Measurements from ENCODE around the gene RAVER1. TPM values are rescaled to one million over a fixed set of nuclear protein-coding genes. Genes with fewer than 3 reads are reported as not detected.
"Not testable (repeated sequence)": the region's sequence is repeated elsewhere in the genome, so short reads cannot be mapped to it uniquely, and the experiment has no call there.

Gene RAVER1
- total RNA-seq, 2 experiments from 2014 or later: 35.7 to 90.7 TPM

GRCh38 chr19:10372690-10373089 lies 39.4 kb upstream of the RAVER1 start:
- H3K4me2 ChIP-seq (ENCODE audit: low read length): no peak overlapping the region
- no TSS peak for BruUV-seq (replicated peaks)
- ChIA-PET CTCF (ENCODE audit: unreplicated experiment) (interaction anchor here (0.6 kb wide), 1 partner anchor 42 kb away, joined by 3 read pairs; no protein-coding TSS in a partner anchor), POLR2A (interaction anchor here (0.6 to 1.5 kb wide), 2 partner anchors 39 to 604 kb away, joined by 3 to 8 read pairs; no protein-coding TSS in a partner anchor)
- H3K27ac ChIP-seq (ENCODE audit: low read depth, low read length, poor library complexity, severe bottlenecking): peak overlapping the region; percentile 45
- no peak overlapping the region for H3K4me3 ChIP-seq (ENCODE audit: low read depth, low read length, poor library complexity, severe bottlenecking)
- H3K9me3 ChIP-seq (ENCODE audit: low read length): no peaks in the 10 kb centered on the region
- H4K20me1 ChIP-seq (ENCODE audit: insufficient read depth, low read length): no peaks in the 10 kb centered on the region
- H3K4me1 ChIP-seq (ENCODE audit: insufficient read depth, low read length, poor library complexity, severe bottlenecking): peaks cover 16% of the 10 kb centered on the region
- H2AFZ ChIP-seq (ENCODE audit: low read length): no peak overlapping the region
- no peaks in the 10 kb centered on the region for H3K9me2 ChIP-seq (ENCODE audit: insufficient read depth, low read length)
- intact Hi-C loops (cut with micrococcal nuclease; ENCODE audit: unreplicated experiment): no loop called here
- H3K79me2 ChIP-seq (ENCODE audit: insufficient read depth, low read depth, low read length): no peaks in the 10 kb centered on the region
- DNase-seq (ENCODE audit: low spot score): no peak
- H3K36me3 ChIP-seq (ENCODE audit: insufficient read depth, low read length): peaks cover 57% of the 10 kb centered on the region
- TF ChIP-seq CTCF (conservative IDR thresholded peaks at IDR 0.05; ENCODE audit: low read length) (no peak), EZH2phosphoT487 (IDR thresholded peaks at IDR 0.05; ENCODE audit: borderline replicate concordance, low read depth, low read length) (no peak)

GRCh38 chr19:10368101-10368803 lies 34.9 kb upstream of the RAVER1 start:
- no peak overlapping the region for H2AFZ ChIP-seq (ENCODE audit: low read length)
- no TSS peak for BruUV-seq (replicated peaks)
- H3K4me1 ChIP-seq (ENCODE audit: insufficient read depth, low read length, poor library complexity, severe bottlenecking): peaks cover 2% of the 10 kb centered on the region
- no peak overlapping the region for H3K4me2 ChIP-seq (ENCODE audit: low read length)
- H4K20me1 ChIP-seq (ENCODE audit: insufficient read depth, low read length): no peaks in the 10 kb centered on the region
- no peaks in the 10 kb centered on the region for H3K9me2 ChIP-seq (ENCODE audit: insufficient read depth, low read length)
- ChIA-PET POLR2A (interaction anchor here (0.7 kb wide), 1 partner anchor 331 kb away, joined by 3 read pairs; no protein-coding TSS in a partner anchor), CTCF (ENCODE audit: unreplicated experiment) (no interaction called here)
- no peaks in the 10 kb centered on the region for H3K79me2 ChIP-seq (ENCODE audit: insufficient read depth, low read depth, low read length)
- intact Hi-C loops (cut with micrococcal nuclease; ENCODE audit: unreplicated experiment): no loop called here
- no peak overlapping the region for H3K27ac ChIP-seq (ENCODE audit: low read depth, low read length, poor library complexity, severe bottlenecking)
- peaks cover 80% of the 10 kb centered on the region for H3K36me3 ChIP-seq (ENCODE audit: insufficient read depth, low read length)
- no peak overlapping the region for H3K4me3 ChIP-seq (ENCODE audit: low read depth, low read length, poor library complexity, severe bottlenecking)
- DNase-seq (ENCODE audit: low spot score): no peak
- TF ChIP-seq EZH2phosphoT487 (IDR thresholded peaks at IDR 0.05; ENCODE audit: borderline replicate concordance, low read depth, low read length): no peak
- no peak for TF ChIP-seq CTCF (conservative IDR thresholded peaks at IDR 0.05; ENCODE audit: low read length)
- H3K9me3 ChIP-seq (ENCODE audit: low read length): no peaks in the 10 kb centered on the region

GRCh38 chr19:10366950-10367512 lies 33.7 kb upstream of the RAVER1 start:
- H3K79me2 ChIP-seq (ENCODE audit: insufficient read depth, low read depth, low read length); H3K9me2 ChIP-seq (ENCODE audit: insufficient read depth, low read length); H2AFZ ChIP-seq (ENCODE audit: low read length); H3K4me1 ChIP-seq (ENCODE audit: insufficient read depth, low read length, poor library complexity, severe bottlenecking); H3K4me2 ChIP-seq (ENCODE audit: low read length); H4K20me1 ChIP-seq (ENCODE audit: insufficient read depth, low read length); H3K9me3 ChIP-seq (ENCODE audit: low read length); CTCF ChIA-PET (ENCODE audit: unreplicated experiment); H3K27ac ChIP-seq (ENCODE audit: low read depth, low read length, poor library complexity, severe bottlenecking); BruUV-seq (replicated peaks); DNase-seq (ENCODE audit: low spot score); intact Hi-C loops (cut with micrococcal nuclease; ENCODE audit: unreplicated experiment); H3K4me3 ChIP-seq (ENCODE audit: low read depth, low read length, poor library complexity, severe bottlenecking): not testable (repeated sequence)
- peaks cover 90% of the 10 kb centered on the region for H3K36me3 ChIP-seq (ENCODE audit: insufficient read depth, low read length)
- POLR2A ChIA-PET: interaction anchor here (0.6 kb wide), 1 partner anchor 24 kb away, joined by 3 read pairs; no protein-coding TSS in a partner anchor

All from OCI-LY7 (cell line).